ENCODE results near the gene TOLLIP.

The TOLLIP gene

DNA sequence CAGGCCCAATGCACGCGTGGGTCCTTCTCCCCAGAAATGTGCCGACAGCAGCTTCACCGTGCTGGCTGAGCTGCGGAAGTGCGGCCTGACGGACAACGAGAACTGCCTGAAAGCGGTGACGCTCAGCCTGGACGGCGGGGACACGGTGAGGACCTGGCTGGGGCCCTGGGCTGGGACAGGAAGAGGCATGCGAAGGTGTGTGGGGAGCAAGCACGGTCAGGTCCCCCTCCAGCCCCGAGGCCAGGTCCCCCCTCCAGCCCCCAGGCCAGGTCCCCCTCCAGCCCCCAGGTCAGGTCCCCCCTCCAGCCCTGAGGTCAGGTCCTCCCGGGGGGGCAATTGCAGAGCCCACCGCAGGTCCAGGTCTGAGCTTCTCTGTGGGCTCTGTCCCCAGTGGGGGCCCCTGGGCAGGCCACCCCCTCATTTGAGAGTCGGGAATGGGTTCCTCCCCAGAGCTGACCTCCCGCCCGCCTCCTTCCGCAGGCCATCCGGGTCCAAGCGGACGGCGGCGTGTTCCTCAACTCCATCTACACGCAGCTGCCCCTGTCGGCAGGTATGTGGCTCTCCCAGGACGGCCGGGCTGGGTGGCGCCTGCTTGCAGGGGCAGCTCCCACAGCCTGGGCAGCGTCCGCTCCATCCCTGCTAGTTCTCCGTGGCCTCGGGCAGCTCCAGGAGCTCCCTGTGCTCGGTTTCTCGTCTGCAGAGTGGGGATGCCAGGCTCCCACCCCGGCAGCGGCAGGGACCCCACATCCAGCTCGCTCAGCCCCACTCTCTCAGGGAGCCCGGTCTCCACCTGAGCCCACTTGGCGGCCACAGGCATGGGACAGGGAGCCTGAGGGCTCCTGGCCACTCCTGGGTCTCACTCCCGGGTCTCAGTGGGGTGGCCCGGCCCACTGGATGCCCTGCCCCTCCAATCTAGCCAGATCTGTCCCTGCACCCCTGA, 78.7 kb downstream of the TOLLIP start:
- TF ChIP-seq TCF12 (IDR thresholded peaks at IDR 0.05; ENCODE audit: low read depth) (no peak), CREB1 (IDR thresholded peaks at IDR 0.05; ENCODE audit: low read depth) (no peak), YY1 (IDR thresholded peaks at IDR 0.05; ENCODE audit: low read depth) (no peak), NFIC (IDR thresholded peaks at IDR 0.05) (no peak), FOXM1 (IDR thresholded peaks at IDR 0.05; ENCODE audit: borderline replicate concordance, low read depth) (no peak), TEAD4 (IDR thresholded peaks at IDR 0.05) (no peak), ZBTB7A (IDR thresholded peaks at IDR 0.05; ENCODE audit: low read depth) (no peak), EP300 (IDR thresholded peaks at IDR 0.05; ENCODE audit: borderline replicate concordance) (no peak), CEBPB (IDR thresholded peaks at IDR 0.05) (no peak), RAD21 (IDR thresholded peaks at IDR 0.05; ENCODE audit: low read depth) (no peak), EGR1 (IDR thresholded peaks at IDR 0.05) (no peak)
- TF ChIP-seq, protein P1, sequence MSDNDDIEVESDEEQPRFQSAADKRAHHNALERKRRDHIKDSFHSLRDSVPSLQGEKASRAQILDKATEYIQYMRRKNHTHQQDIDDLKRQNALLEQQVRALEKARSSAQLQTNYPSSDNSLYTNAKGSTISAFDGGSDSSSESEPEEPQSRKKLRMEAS (IDR thresholded peaks at IDR 0.05): no peak
- TF ChIP-seq, protein P2, sequence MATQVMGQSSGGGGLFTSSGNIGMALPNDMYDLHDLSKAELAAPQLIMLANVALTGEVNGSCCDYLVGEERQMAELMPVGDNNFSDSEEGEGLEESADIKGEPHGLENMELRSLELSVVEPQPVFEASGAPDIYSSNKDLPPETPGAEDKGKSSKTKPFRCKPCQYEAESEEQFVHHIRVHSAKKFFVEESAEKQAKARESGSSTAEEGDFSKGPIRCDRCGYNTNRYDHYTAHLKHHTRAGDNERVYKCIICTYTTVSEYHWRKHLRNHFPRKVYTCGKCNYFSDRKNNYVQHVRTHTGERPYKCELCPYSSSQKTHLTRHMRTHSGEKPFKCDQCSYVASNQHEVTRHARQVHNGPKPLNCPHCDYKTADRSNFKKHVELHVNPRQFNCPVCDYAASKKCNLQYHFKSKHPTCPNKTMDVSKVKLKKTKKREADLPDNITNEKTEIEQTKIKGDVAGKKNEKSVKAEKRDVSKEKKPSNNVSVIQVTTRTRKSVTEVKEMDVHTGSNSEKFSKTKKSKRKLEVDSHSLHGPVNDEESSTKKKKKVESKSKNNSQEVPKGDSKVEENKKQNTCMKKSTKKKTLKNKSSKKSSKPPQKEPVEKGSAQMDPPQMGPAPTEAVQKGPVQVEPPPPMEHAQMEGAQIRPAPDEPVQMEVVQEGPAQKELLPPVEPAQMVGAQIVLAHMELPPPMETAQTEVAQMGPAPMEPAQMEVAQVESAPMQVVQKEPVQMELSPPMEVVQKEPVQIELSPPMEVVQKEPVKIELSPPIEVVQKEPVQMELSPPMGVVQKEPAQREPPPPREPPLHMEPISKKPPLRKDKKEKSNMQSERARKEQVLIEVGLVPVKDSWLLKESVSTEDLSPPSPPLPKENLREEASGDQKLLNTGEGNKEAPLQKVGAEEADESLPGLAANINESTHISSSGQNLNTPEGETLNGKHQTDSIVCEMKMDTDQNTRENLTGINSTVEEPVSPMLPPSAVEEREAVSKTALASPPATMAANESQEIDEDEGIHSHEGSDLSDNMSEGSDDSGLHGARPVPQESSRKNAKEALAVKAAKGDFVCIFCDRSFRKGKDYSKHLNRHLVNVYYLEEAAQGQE (IDR thresholded peaks at IDR 0.05; ENCODE audit: low read depth): no peak
- TF ChIP-seq, protein P3, sequence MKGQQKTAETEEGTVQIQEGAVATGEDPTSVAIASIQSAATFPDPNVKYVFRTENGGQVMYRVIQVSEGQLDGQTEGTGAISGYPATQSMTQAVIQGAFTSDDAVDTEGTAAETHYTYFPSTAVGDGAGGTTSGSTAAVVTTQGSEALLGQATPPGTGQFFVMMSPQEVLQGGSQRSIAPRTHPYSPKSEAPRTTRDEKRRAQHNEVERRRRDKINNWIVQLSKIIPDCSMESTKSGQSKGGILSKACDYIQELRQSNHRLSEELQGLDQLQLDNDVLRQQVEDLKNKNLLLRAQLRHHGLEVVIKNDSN (IDR thresholded peaks at IDR 0.05): no peak

DNA sequence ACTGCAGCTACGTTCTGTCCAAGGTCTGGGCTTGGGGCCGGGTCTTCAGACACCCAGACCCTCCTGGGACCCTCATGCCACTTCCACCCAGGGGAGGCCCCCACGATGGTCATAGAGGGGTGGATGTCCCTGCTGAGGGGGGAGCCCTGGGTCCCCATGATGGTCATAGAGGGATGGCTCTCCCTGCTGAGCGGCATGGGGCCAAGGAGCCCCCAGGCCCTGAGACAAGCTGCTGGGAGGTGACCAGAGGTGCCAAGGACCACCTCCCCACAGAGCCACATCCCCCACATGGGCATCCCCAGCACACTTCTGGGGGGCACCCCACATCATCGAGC, 79.3 kb downstream of the TOLLIP start:
- no peak for TF ChIP-seq ZBTB7A (IDR thresholded peaks at IDR 0.05; ENCODE audit: low read depth)
- TF ChIP-seq, protein P3 (IDR thresholded peaks at IDR 0.05): no peak
- no peak for TF ChIP-seq YY1 (IDR thresholded peaks at IDR 0.05; ENCODE audit: low read depth)
- no peak for TF ChIP-seq NFIC (IDR thresholded peaks at IDR 0.05)
- TF ChIP-seq, protein P2 (IDR thresholded peaks at IDR 0.05; ENCODE audit: low read depth): no peak
- no peak for TF ChIP-seq CEBPB (IDR thresholded peaks at IDR 0.05)
- no peak for TF ChIP-seq RAD21 (IDR thresholded peaks at IDR 0.05; ENCODE audit: low read depth)
- no peak for TF ChIP-seq EP300 (IDR thresholded peaks at IDR 0.05; ENCODE audit: borderline replicate concordance)
- TF ChIP-seq TEAD4 (IDR thresholded peaks at IDR 0.05): no peak
- TF ChIP-seq TCF12 (IDR thresholded peaks at IDR 0.05; ENCODE audit: low read depth): no peak

DNA sequence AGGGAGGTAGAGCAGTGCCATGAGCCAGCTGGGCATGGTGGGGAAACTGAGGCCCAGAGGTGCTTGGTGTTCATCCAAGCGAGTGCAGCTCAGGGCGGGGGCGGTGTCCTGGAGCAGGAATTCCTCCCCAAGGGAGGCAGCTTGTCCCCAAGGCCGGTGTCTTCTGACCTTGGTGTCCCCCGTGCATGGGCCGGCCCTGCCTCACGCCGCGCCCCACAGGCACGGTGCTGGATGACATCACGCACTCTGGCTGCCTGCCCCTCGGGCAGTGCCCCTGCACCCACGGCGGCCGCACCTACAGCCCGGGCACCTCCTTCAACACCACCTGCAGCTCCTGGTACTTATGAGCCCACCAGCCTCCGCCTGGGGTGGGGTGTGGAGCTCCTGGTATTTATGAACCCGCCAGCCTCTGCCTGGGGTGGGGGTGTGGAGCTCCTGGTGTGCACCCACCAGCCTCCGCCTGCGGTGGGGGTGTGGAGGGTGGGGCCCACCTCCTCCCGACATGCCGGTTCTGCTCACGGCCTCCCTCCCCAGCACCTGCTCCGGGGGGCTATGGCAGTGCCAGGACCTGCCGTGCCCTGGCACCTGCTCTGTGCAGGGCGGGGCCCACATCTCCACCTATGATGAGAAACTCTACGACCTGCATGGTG, 79.8 kb downstream of the TOLLIP start:
- TF ChIP-seq, protein P1 (IDR thresholded peaks at IDR 0.05): no peak
- TF ChIP-seq EP300 (IDR thresholded peaks at IDR 0.05; ENCODE audit: borderline replicate concordance) (no peak), CEBPB (IDR thresholded peaks at IDR 0.05) (no peak), CREB1 (IDR thresholded peaks at IDR 0.05; ENCODE audit: low read depth) (no peak), YY1 (IDR thresholded peaks at IDR 0.05; ENCODE audit: low read depth) (no peak), TEAD4 (IDR thresholded peaks at IDR 0.05) (no peak), TAF1 (IDR thresholded peaks at IDR 0.05; ENCODE audit: low read depth) (no peak), TCF12 (IDR thresholded peaks at IDR 0.05; ENCODE audit: low read depth) (no peak), ZBTB7A (IDR thresholded peaks at IDR 0.05; ENCODE audit: low read depth) (no peak; the same call in 1 of the 2 replicates), FOXM1 (IDR thresholded peaks at IDR 0.05; ENCODE audit: borderline replicate concordance, low read depth) (no peak), EGR1 (IDR thresholded peaks at IDR 0.05) (no peak), NFIC (IDR thresholded peaks at IDR 0.05) (no peak; the same call in 1 of the 2 replicates), RAD21 (IDR thresholded peaks at IDR 0.05; ENCODE audit: low read depth) (no peak)
- TF ChIP-seq, protein P2 (IDR thresholded peaks at IDR 0.05; ENCODE audit: low read depth): no peak
- TF ChIP-seq, protein P3 (IDR thresholded peaks at IDR 0.05): no peak

All from Ishikawa (cell line).